Stimulated activated CD4-positive, alpha-beta T cell treated with anti-CD3 and anti-CD28 coated beads, Interleukin-1b, Interleukin-23, amount 100 ng/mL, for 48 hours (primary cell): ENCODE measurements around the gene ITGB4.

ENCODE experiments used
- DNase-seq: peaks from one replicate; pipeline ENCODE4 v3.0.0-alpha.2; 2020

The ITGB4 gene

DNA sequence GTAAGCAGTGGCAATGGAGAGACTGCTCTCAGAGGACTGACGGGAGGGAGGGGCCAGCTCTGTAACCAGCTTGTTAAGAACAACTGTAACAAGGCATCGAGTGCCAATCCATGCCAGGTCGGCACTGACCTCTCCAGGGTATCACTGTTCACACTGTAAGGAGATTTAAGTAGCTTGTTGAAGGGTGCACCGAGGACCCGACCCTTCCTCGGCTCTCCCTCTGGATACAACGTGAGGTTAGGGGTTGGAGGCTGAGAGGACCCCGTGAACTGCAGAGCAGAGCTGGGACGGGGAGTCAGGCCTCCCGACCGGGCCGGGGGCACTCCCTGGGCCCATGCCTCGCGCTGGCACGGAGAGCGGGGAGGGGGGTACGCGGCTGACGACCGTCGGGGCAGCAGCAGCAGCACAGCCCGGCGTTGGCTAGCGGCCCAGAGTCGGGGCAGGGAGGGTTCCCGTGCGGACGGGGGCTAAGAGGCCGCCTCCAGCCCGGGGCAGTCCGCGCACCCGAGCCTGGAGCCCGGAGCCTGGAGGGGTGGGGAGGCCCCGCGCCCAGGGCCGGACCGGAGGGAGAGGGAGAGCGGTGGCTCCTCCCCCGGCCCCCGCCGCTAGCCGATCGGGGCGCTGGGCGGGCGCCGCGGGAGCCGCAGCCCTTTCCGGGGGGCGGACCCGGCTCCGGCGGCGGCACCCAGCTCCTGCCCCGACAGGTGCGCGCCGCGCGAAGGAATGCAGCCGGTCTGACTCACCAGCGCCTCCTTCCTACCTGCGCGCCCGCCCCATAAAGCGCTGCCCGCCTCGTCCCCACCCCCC, at the start of gene ITGB4:
Gene ITGB4, plus strand, starts transcription at position 804 of the 807 bp plus-strand sequence. CDS start 3,245 bp downstream, outside the sequence.
- DNase-seq: peak; percentile 26

- no peak for DNase-seq
These were observed 49.2 kb upstream of the ITGB4 start for GRCh38 chr17:75672011-75672410.

GRCh38 chr17:75673487-75673886, 47.8 kb upstream of the ITGB4 start:
- DNase-seq: no peak

GRCh38 chr17:75676461-75676860, 44.8 kb upstream of the ITGB4 start:
- no peak for DNase-seq

- DNase-seq: no peak
These were observed 41.5 kb upstream of the ITGB4 start for GRCh38 chr17:75679706-75680211.

GRCh38 chr17:75680431-75680830, 40.8 kb upstream of the ITGB4 start:
- no peak for DNase-seq

- DNase-seq: no peak
These were observed 40.0 kb upstream of the ITGB4 start for GRCh38 chr17:75681289-75681688.

DNA sequence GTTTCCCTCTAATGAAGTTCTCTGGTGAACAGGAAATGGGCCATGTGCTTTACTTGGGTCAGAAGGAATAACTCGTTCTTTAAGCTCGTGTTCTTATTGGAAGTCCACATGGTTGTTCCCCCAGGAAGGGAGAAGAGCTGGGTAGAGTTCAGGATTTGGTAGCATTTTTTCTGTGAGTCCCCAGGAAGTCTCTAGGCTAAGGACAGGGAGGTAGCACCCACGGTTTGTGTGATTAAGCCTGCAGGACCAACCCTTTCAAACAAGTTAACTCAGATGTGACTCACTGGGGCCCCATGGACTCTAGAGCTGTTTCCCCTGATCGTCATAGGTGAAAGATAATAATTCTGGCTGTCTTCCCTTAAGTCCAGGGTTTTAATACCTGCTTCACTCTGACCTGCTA, 37.7 kb upstream of the ITGB4 start:
- no peak for DNase-seq

DNA sequence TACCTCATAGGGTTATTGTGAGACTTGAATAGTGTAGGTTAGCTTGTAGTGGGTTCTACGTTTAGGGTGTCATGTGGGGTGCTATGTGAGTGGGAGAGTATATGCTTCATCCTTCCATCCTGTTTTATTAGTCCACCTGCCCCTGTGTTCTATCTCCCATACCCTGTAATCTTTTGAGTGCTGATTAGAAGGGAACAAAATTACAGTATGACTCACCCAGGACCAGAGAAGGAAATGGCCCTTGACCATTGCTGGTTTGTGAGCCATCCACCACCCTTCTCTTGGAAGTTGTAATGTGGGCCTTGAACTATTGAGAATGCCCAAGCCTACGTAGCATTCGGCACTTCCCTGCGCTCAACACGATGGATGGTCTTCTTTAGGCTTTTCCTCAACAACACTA, 37.0 kb upstream of the ITGB4 start:
- DNase-seq: no peak

DNA sequence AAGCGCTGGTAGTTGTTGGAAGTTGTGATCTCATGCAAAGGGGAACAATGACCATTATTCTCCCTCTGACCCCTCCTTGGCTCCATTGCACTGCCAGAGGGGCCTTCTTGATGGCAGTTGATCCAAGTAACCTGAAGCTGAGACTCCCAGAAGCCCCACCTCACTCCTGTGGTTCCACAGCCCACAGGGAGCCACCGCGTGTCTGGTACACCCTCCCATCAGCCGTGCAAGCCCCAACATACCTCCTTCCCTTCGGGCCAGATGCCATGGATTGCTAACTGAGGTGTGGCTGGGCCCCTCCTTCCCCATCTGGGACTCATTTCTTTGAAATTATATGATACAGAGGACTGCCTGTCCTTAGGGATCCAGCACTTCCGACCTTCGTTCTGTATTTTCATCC, 36.3 kb upstream of the ITGB4 start:
- no peak for DNase-seq

- no peak for DNase-seq
These were observed 35.8 kb upstream of the ITGB4 start for GRCh38 chr17:75685499-75685898.

DNA sequence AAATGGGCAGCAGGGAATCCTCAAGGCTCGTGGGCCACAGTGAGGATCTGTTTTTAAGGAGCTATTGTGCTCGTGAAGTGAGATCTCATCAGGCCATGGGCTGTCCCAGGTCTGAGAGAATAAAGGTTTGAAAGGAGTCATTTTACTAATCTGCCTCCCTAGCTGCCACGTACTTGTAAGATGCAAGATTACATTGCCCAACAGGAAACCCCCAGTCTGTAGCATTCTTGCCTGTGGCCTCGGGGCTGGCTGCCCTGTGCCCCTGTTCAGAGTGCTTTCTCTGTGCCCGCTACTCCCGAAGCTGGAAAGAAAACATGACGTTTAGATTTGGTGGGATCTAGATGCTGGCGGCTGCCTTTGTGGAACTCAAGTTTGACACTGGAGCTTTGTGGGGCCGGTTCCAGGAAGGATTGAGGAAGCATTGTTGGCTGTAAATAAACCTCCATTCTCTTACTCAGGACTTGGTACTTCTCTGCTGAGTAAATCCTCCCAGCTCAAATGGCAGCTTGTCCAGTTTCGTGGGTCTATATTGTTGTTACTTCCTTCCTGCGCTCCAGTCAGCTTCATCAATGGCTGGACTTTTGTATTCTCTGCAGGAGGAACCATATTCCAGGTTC, 32.9 kb upstream of the ITGB4 start:
- DNase-seq: no peak

GRCh38 chr17:75689441-75689873, 31.8 kb upstream of the ITGB4 start:
- peak; percentile 56 for DNase-seq

DNA sequence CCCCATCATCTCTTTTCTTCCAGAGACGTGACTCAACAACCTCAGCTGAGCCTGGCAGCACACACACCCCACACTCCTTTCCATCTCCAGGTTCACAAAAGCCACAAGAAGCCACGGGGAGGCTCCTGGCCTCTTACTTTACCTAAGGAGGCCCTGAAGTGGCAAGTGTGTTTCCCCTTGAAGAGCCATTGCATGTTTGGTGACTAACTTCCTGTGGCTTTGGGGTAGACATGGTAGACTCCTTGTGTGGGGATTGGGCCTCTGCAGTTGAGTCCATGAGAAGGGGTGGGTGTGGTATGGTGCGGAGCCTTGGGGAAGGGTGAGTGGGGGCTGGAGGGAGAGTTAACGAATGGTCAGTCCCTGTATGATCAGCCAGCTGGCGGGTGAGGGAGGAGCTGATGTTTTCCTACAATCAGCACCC, 29.9 kb upstream of the ITGB4 start:
- DNase-seq: peak; percentile 72

- no peak for DNase-seq
These were observed 29.2 kb upstream of the ITGB4 start for GRCh38 chr17:75691801-75692626.

- no peak for DNase-seq
These were observed 28.3 kb upstream of the ITGB4 start for GRCh38 chr17:75692976-75693375.

DNA sequence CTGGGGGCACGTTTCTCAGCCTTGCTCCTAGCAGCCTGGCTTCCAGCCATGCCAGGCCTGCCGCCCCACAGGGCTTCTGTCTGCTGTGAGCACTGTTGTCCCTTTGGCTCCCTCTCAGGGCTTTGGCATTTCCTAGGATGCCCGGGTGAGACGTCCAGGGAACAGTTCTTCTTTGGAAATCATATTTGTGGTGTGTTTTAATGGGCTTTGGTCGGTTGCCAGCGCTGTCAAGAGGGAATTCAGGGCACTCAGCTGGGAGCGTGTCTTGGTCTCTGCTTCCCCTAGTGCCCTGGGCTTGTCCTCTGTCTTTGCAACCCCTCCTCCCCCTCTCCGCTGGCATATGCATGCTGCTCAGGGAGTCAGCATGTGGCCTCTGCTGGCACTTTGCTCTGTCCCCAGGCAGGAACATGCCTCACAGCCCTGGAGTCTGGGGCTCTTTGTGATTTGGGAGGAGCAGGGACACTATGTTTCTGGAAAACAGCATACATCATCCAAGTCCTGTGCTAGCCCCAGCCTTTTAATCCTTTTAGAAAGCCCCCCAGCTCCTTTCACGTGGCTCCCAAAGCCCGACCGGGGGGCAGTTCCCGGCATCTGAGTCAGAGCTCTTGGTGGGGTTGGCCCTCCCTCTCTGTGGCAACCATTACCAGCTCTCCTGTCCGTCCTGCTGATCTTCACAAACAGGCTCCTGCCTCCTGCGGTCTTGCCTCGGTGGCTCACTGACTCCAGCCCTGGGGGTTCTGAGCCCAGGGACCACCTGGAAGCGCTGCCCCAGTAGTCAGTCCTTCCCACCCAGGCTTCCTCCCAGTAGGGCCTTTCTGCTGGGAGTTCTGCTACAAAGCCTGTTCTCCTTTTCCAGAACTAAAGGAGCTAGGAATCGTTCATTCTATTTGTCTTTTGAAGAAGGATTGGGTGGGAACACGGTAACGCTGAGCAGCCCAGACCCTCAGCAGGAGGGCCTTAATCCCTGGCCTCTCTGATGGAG, 27.5 kb upstream of the ITGB4 start:
- no peak for DNase-seq

DNA sequence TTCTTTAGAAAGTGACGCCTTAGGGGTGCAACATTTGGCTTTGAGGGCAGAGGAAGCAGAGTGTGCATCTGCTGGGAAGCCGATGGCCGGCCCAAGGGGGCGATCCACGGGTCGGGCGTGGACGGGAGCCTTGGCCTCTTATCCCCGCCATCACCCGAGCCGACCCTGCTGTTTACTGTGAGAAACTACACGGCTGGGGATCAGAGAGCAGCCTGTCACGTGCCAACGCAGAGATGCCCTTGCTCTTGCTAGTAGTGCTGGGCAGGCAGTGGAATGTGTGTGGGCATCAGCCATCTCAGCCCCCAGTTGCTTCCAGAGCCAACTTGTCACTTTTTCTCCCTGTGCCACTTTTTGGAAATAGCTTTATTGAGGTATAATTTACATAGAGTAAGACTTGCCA, 26.7 kb upstream of the ITGB4 start:
- DNase-seq: no peak

DNA sequence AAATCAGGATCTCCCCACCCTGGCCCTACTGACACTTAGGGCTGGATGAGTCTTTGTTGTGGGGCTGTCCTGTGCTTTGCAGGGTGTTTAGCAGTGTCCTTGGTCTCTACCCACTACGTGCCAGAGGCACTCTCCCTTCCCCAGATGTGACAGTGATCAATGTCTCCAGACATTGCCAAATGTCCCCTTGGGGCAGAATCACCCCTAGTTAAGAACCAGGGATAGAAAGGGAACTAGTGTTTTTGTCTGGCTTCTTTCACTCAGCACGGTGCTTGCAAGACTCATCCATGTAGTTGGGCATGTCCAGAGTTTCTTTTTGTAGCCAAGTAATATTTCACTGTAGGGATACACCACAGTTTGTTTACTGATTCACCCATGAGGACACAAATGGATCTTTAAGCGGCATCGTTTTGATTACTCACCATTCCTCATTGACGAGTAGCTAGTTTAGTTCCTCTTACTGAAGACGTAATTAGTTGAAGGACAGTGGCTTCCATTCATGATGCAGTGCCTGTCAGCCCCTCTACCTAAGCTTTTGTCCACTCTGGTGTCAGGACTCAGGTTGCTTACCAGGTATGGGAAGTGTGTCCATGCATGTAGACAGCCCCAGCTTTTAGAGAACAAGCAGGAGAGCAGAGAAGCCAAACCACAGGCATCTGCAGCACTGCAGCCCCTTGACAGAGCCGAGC, 26.0 kb upstream of the ITGB4 start:
- DNase-seq: no peak

- DNase-seq: no peak
These were observed 25.4 kb upstream of the ITGB4 start for GRCh38 chr17:75695830-75696271.

DNA sequence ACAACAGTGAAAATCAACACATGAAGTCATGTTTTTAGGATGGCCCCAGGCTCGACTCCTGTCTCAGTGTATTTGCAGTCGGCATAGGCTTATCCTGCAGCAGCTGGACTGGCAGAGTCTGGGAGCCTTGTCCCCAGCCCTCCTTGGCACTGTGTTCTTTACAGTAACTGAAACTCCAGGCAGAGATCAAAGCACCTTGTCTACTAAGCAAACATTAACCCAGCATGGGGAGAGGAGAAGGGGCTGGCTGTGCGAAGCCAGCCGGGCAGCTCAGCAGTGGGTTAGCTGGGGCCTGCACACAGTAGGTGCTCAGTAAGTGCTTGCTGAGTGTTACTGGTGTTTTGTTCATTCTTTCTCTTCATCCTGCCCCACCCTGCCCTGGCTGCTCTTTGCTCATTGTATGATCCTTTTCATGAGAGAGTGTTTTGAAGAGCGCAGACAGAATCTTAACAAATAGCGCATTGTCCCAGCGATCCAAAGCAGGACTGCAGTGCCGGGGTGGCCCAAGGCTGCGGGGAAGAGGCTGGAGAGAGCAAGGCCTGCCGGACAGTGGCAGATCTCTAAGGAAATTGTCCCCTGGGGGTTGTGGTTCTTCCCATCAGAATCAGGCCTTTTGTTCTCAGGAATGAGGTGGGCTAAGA, 23.5 kb upstream of the ITGB4 start:
- no peak for DNase-seq
